PC-3 (cell line): ENCODE data around the gene TEDC1. TPM values are rescaled to one million over a fixed set of nuclear protein-coding genes. Genes with fewer than 3 reads are reported as not detected.

Source experiments
- ATAC-seq: fragments of 200-7000 bp; cut with Tn5 transposase; 2 replicates; pipeline ENCODE4 v1.9.1; 2020; ENCODE audit warnings: mild to moderate bottlenecking, moderate library complexity
- BruUV-seq: library from RNA; stranded (reverse); fragments of 400-500 nt; replicated peaks from 2 replicates; lab custom pipeline; 2021; lab: Mats Ljungman, UMichigan
- CTCF ChIA-PET: fragments of 300-600 bp; sonication (Branson Sonifier 250); formaldehyde crosslinking; loops from one replicate; lab custom pipeline; 2022; ENCODE audit warnings: antibody characterized with exemption; lab: Charles Lee
- POLR2A ChIA-PET: fragments of 300-600 bp; sonication (Branson Sonifier 250); formaldehyde crosslinking; loops from one replicate; lab custom pipeline; 2022; ENCODE audit warnings: antibody characterized with exemption; ENCODE audit not compliant: unreplicated experiment; lab: Charles Lee
- DNase-seq: peaks from one replicate; pipeline ENCODE4 v3.0.0-alpha.2; 2015
- H2AFZ ChIP-seq: fragments of 300-600 bp; sonication (generic); 2 replicates; pipeline ENCODE4 v1.6.0; 2016; ENCODE audit warnings: antibody characterized with exemption, low read length
- H3F3A ChIP-seq: fragments of 300-600 bp; sonication (generic); one replicate; pipeline ENCODE4 v1.6.0; 2017; ENCODE audit warnings: antibody characterized with exemption, low read length, control low read depth, mild to moderate bottlenecking; ENCODE audit not compliant: unreplicated experiment
- H3K27ac ChIP-seq: fragments of 300-600 bp; sonication (generic); 2 replicates; pipeline ENCODE4 v1.5.1; 2016; ENCODE audit warnings: mild to moderate bottlenecking, low read length
- H3K27me3 ChIP-seq: fragments of 300-600 bp; sonication (generic); 2 replicates; pipeline ENCODE4 v1.6.1; 2016; ENCODE audit warnings: low read length, mixed read lengths
- H3K36me3 ChIP-seq: fragments of 300-600 bp; sonication (generic); 2 replicates; pipeline ENCODE4 v1.6.1; 2016; ENCODE audit warnings: low read depth, mixed run types, low read length, mixed read lengths
- H3K4me1 ChIP-seq: fragments of 300-600 bp; sonication (generic); 2 replicates; pipeline ENCODE4 v1.5.1; 2016; ENCODE audit warnings: low read length; ENCODE audit not compliant: insufficient read depth
- H3K4me2 ChIP-seq: fragments of 300-600 bp; sonication (generic); 2 replicates; pipeline ENCODE4 v1.6.0; 2016; ENCODE audit warnings: low read length
- H3K4me3 ChIP-seq: fragments of 300-600 bp; sonication (generic); 2 replicates; pipeline ENCODE4 v1.5.1; 2016; ENCODE audit warnings: mild to moderate bottlenecking, low read length, mixed read lengths
- H3K79me2 ChIP-seq: fragments of 300-600 bp; sonication (generic); 2 replicates; pipeline ENCODE4 v1.6.1; 2017; ENCODE audit warnings: low read length, mixed read lengths
- H3K9ac ChIP-seq: fragments of 300-600 bp; sonication (generic); 2 replicates; pipeline ENCODE4 v1.6.0; 2016; ENCODE audit warnings: mild to moderate bottlenecking, low read length
- H3K9me2 ChIP-seq: fragments of 300-600 bp; sonication (generic); replicated peaks from 2 replicates; pipeline ENCODE4 v1.6.1; 2016; ENCODE audit warnings: mixed run types, low read length, mixed read lengths
- H3K9me3 ChIP-seq: fragments of 300-600 bp; sonication (generic); 2 replicates; pipeline ENCODE4 v1.6.1; 2016; ENCODE audit warnings: low read length, mixed read lengths
- H4K20me1 ChIP-seq: fragments of 300-600 bp; sonication (generic); 2 replicates; pipeline ENCODE4 v1.6.1; 2016; ENCODE audit warnings: low read length, mixed read lengths
- CTCF ChIP-seq: fragments of 300-600 bp; sonication (generic); conservative IDR thresholded peaks from 2 replicates; pipeline ENCODE4 v1.5.1; 2017; ENCODE audit warnings: antibody characterized with exemption, low read depth, mild to moderate bottlenecking, low read length
- EZH2 ChIP-seq: fragments of 300-600 bp; sonication (generic); IDR thresholded peaks from one replicate; pipeline ENCODE4 v1.6.1; 2017; ENCODE audit warnings: antibody characterized with exemption, mild to moderate bottlenecking, low read length; ENCODE audit not compliant: unreplicated experiment
- EZH2phosphoT487 ChIP-seq: fragments of 300-600 bp; sonication (generic); IDR thresholded peaks from 2 replicates; pipeline ENCODE4 v1.6.1; 2018; ENCODE audit warnings: mild to moderate bottlenecking, antibody characterized with exemption, low read length, borderline replicate concordance
- intact Hi-C: fragments of 100-400 bp; cut with micrococcal nuclease; formaldehyde crosslinking; loops from 2 replicates; pipeline ENCODE4 v1.9.0; 2023
- total RNA-seq: library from RNA; depleted of rRNA; stranded (reverse); fragments of >200 nt; gene quantifications from 2 replicates; pipeline ENCODE4 v1.2.3, GENCODE V29; 2014

The TEDC1 gene
- total RNA-seq, 1 experiment from 2014 or later: 66.7 TPM

DNA sequence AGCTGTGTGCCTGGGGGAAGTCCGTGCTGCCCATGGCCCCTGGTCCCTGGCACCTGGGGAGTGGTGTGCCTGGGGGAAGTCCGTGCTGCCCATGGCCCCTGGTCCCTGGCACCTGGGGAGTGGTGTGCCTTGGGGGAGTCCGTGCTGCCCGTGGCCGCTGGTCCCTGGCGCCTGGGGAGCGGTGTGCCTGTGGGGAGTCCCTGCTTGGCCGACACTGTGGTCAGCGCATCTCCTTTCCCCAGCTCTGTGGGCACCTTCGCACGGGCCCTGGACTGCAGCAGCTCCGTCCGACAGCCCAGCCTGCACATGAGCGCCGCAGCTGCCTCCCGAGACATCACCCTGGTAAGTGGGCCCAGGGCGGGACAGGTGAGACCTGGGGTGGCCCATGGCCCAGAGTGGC is 30.9 kb upstream of the TEDC1 start:
- no peaks in the 10 kb centered on the region for H3K9me2 ChIP-seq
- TF ChIP-seq EZH2: no peak
- no peak for TF ChIP-seq CTCF
- TF ChIP-seq EZH2phosphoT487: no peak
- DNase-seq (no peak), ATAC-seq (no peak)
- H3K27me3 ChIP-seq: no peaks in the 10 kb centered on the region
- no peaks in the 10 kb centered on the region for H3K79me2 ChIP-seq
- H3K9ac ChIP-seq: no peak overlapping the region
- intact Hi-C loops: no loop called here
- no peaks in the 10 kb centered on the region; the same call in 1 of the 2 replicates for H3K4me1 ChIP-seq
- H3K9me3 ChIP-seq: no peaks in the 10 kb centered on the region
- no peak overlapping the region for H3K4me3 ChIP-seq
- no peaks in the 10 kb centered on the region; the same call in 1 of the 2 replicates for H3K36me3 ChIP-seq
- H3K27ac ChIP-seq: no peak overlapping the region
- ChIA-PET POLR2A (no interaction called here), CTCF (no interaction called here)
- no peak overlapping the region for H3K4me2 ChIP-seq
- BruUV-seq: no TSS peak
- H3F3A ChIP-seq: no peaks in the 10 kb centered on the region
- H2AFZ ChIP-seq: no peak overlapping the region
- no peaks in the 10 kb centered on the region for H4K20me1 ChIP-seq

GRCh38 chr14:105460616-105461015 is 30.4 kb upstream of the TEDC1 start:
- H3F3A ChIP-seq: no peaks in the 10 kb centered on the region
- no peaks in the 10 kb centered on the region; the same call in 1 of the 2 replicates for H3K36me3 ChIP-seq
- no peaks in the 10 kb centered on the region for H4K20me1 ChIP-seq
- H3K9ac ChIP-seq: no peak overlapping the region
- H3K4me3 ChIP-seq: no peak overlapping the region
- H3K4me1 ChIP-seq: peaks cover 5% of the 10 kb centered on the region; the same call in 1 of the 2 replicates
- H3K27me3 ChIP-seq: no peaks in the 10 kb centered on the region
- TF ChIP-seq EZH2phosphoT487: no peak
- no peak for TF ChIP-seq EZH2
- no peak for TF ChIP-seq CTCF
- ChIA-PET CTCF (no interaction called here), POLR2A (no interaction called here)
- ATAC-seq (no peak), DNase-seq (no peak)
- intact Hi-C loops: no loop called here
- H3K9me2 ChIP-seq: no peaks in the 10 kb centered on the region
- no peak overlapping the region for H3K27ac ChIP-seq
- H3K4me2 ChIP-seq: no peak overlapping the region
- no TSS peak for BruUV-seq
- H3K79me2 ChIP-seq: no peaks in the 10 kb centered on the region
- H3K9me3 ChIP-seq: no peaks in the 10 kb centered on the region
- H2AFZ ChIP-seq: no peak overlapping the region

DNA sequence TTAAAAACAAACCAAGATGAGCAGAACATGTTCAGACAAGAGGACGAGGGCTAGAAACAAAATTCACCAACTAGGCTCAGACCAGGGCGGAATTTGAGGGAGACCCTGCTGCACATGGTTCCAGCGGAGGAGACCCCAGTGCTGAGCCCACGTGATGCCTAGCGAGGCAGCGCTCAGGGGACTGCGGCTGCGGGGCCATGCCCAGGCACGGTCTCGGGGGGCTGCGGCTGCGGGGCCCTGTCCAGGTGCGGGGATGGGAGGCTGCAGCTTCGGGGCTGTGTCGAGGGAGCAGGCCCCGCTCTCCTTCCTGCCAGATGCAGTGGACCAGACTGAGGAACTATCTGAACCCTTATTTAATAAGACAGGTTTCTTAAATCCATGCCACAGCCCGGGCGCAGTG is 29.1 kb upstream of the TEDC1 start:
- no peaks in the 10 kb centered on the region for H3K27me3 ChIP-seq
- ChIA-PET POLR2A (no interaction called here), CTCF (no interaction called here)
- H2AFZ ChIP-seq: no peak overlapping the region
- no peaks in the 10 kb centered on the region for H3K79me2 ChIP-seq
- TF ChIP-seq EZH2: no peak
- TF ChIP-seq EZH2phosphoT487: no peak
- no peak for TF ChIP-seq CTCF
- intact Hi-C loops: no loop called here
- peaks cover 6% of the 10 kb centered on the region; the same call in 1 of the 2 replicates for H3K4me1 ChIP-seq
- no peaks in the 10 kb centered on the region for H3F3A ChIP-seq
- H4K20me1 ChIP-seq: no peaks in the 10 kb centered on the region
- H3K27ac ChIP-seq: no peak overlapping the region
- H3K9me2 ChIP-seq: no peaks in the 10 kb centered on the region
- H3K9ac ChIP-seq: no peak overlapping the region
- H3K4me2 ChIP-seq: no peak overlapping the region
- DNase-seq: no peak
- ATAC-seq: no peak
- no peak overlapping the region for H3K4me3 ChIP-seq
- no peaks in the 10 kb centered on the region for H3K9me3 ChIP-seq
- BruUV-seq: no TSS peak
- H3K36me3 ChIP-seq: no peaks in the 10 kb centered on the region; the same call in 1 of the 2 replicates
